ENCODE results near the gene TNFAIP1. TPM values are rescaled to one million over a fixed set of nuclear protein-coding genes. Genes with fewer than 3 reads are reported as not detected.

Gene TNFAIP1
- total RNA-seq, 6 experiments from 2014 or later = 73.8 to 89.7 (median 85.2) TPM

- no peak for DNase-seq
- Mint-ChIP-seq H3K27ac (peak within 1 kb of the TSS; percentile 70), H3K9me3 (no peaks in the 10 kb centered on the region), H3K4me3 (peak within 1 kb of the TSS; percentile 87), H3K36me3 (ENCODE audit: low read depth) (peaks cover 8% of the 10 kb centered on the region; the same call in 1 of the 2 replicates), H3K27me3 (ENCODE audit: insufficient read depth) (no peaks in the 10 kb centered on the region; the same call in 1 of the 2 replicates), H3K4me1 (ENCODE audit: low read depth) (peaks cover 35% of the 10 kb centered on the region)
- no peak for TF ChIP-seq CTCF (IDR thresholded peaks at IDR 0.05)
Measured at GRCh38 chr17:28370035-28370743, 34.6 kb downstream of the TNFAIP1 start, which contains the start of gene VTN. TSS of gene VTN (minus strand) at chr17:28370307. CDS start at chr17:28370203, 104 bp downstream.

DNA sequence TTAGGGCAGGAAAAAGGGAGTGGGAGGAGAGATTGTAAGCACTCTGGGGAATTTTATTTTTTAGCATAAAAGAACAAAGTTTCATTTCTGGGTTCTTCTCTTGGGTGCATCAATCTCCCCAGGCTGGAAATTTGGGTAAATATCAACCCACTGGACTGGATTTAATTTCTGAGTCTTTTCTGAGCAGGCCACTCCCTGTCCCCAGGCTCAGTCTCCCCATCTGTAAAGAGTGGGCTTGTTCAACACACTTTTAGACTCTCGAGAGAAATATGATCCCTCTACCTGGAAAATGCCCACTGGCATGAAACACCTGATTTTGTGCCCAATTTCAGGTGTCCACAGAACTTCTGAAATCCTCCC is 35.2 kb downstream of the TNFAIP1 start:
- Mint-ChIP-seq H3K4me3 (peak overlapping the region; percentile 87), H3K4me1 (ENCODE audit: low read depth) (peaks cover 35% of the 10 kb centered on the region), H3K27me3 (ENCODE audit: insufficient read depth) (no peaks in the 10 kb centered on the region; the same call in 1 of the 2 replicates), H3K36me3 (ENCODE audit: low read depth) (peaks cover 8% of the 10 kb centered on the region; the same call in 1 of the 2 replicates), H3K9me3 (no peaks in the 10 kb centered on the region), H3K27ac (peak overlapping the region; percentile 70)
- TF ChIP-seq CTCF (IDR thresholded peaks at IDR 0.05) = no peak
- no peak for DNase-seq

- Mint-ChIP-seq H3K9me3 (no peaks in the 10 kb centered on the region), H3K36me3 (ENCODE audit: low read depth) (peaks cover 8% of the 10 kb centered on the region; the same call in 1 of the 2 replicates), H3K27me3 (ENCODE audit: insufficient read depth) (no peaks in the 10 kb centered on the region; the same call in 1 of the 2 replicates), H3K4me3 (peak within 1 kb of the TSS; percentile 87), H3K27ac (peak within 1 kb of the TSS; percentile 75), H3K4me1 (ENCODE audit: low read depth) (peaks cover 35% of the 10 kb centered on the region)
- peak; percentile 77 for DNase-seq
- no peak for TF ChIP-seq CTCF (IDR thresholded peaks at IDR 0.05)
Measured at GRCh38 chr17:28371245-28372202, 36.0 kb downstream of the TNFAIP1 start, which contains the start of gene SARM1. TSS of gene SARM1 (plus strand) at chr17:28371694. CDS start at chr17:28372033, 339 bp downstream.

GRCh38 chr17:28372203-28372944 is 36.8 kb downstream of the TNFAIP1 start:
- DNase-seq = no peak
- H3K36me3 Mint-ChIP-seq (ENCODE audit: low read depth) = peaks cover 8% of the 10 kb centered on the region; the same call in 1 of the 2 replicates
- peak overlapping the region; percentile 87 for H3K4me3 Mint-ChIP-seq
- H3K27ac Mint-ChIP-seq = peak overlapping the region; percentile 31; the same call in 1 of the 2 replicates
- H3K4me1 Mint-ChIP-seq (ENCODE audit: low read depth) = peaks cover 35% of the 10 kb centered on the region
- H3K27me3 Mint-ChIP-seq (ENCODE audit: insufficient read depth) = no peaks in the 10 kb centered on the region; the same call in 1 of the 2 replicates
- H3K9me3 Mint-ChIP-seq = no peaks in the 10 kb centered on the region
- TF ChIP-seq CTCF (IDR thresholded peaks at IDR 0.05) = no peak

DNA sequence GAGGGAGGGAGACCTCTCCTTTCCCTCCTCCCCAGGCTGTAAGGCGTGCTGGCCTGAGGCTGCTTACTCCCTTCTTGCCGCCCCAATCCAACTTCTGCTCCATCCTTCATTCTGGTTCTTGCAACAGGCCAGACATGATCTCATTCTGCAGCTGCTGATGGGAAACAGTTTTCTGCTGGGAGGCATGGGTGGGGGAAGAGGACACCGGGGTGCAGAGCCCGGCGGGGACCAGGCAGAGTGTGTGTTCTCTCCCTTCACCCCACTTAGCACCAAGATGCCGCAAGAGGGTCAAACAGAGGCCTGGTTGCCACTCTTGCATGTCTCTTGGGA is 37.3 kb downstream of the TNFAIP1 start:
- no peaks in the 10 kb centered on the region; the same call in 1 of the 2 replicates for H3K27me3 Mint-ChIP-seq (ENCODE audit: insufficient read depth)
- H3K4me3 Mint-ChIP-seq = peak overlapping the region; percentile 87
- peaks cover 35% of the 10 kb centered on the region for H3K4me1 Mint-ChIP-seq (ENCODE audit: low read depth)
- H3K9me3 Mint-ChIP-seq = no peaks in the 10 kb centered on the region
- H3K27ac Mint-ChIP-seq = peak overlapping the region; percentile 31; the same call in 1 of the 2 replicates
- no peak for TF ChIP-seq CTCF (IDR thresholded peaks at IDR 0.05)
- peaks cover 8% of the 10 kb centered on the region for H3K36me3 Mint-ChIP-seq (ENCODE audit: low read depth)
- no peak for DNase-seq
